NK-92 treated with Interleukin-12 subunit alpha and Interleukin-12 subunit beta, amount 100 ng/mL, for 24 hours (cell line): ENCODE data around the gene CKAP4.
"Not testable (repeated sequence)": the region's sequence is repeated elsewhere in the genome, so short reads cannot be mapped to it uniquely, and the experiment has no call there.

Experiments
- DNase-seq: peaks from one replicate; lab custom pipeline; 2025; lab: John Stamatoyannopoulos, UW

The CKAP4 gene

DNA sequence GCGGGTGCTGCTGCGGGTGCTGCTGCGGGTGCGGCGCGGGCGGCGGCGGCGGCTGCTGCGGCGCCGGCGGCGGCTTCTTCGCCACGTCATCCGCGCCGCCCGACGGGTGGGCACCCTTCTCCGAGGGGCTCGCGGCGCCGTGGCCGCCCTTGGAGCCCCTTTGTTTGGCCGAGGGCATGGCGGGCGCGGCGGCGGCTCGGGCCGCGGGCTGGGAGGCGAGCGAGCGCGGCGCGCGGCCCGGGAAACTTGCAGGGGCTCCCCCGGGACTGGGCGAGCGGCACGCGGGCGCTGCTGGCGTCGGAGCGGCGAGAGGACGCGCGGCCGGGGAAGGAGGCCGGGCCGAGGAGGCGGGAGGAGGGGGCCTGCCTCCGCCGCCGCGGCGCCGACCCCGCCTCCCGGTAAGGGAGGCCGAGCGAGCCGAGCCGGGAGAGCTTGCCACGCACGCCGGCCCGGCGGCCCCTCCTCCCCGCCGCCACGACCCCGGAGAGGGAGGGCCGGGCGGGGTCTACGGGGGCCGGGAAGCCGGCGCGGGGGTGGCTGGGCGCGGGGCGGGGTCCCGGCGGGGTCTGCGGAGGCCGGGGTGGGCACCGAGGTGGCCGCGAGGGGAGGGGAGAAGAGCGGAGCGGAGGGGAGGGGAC, at the start of gene CKAP4:
CKAP4 (minus strand) TSS at position 347 of the 638 bp plus-strand sequence; CDS start at position 178, 169 bp downstream.
- DNase-seq: no peak

GRCh38 chr12:106297075-106297474, 49.3 kb upstream of the CKAP4 start:
- DNase-seq: no peak

DNA sequence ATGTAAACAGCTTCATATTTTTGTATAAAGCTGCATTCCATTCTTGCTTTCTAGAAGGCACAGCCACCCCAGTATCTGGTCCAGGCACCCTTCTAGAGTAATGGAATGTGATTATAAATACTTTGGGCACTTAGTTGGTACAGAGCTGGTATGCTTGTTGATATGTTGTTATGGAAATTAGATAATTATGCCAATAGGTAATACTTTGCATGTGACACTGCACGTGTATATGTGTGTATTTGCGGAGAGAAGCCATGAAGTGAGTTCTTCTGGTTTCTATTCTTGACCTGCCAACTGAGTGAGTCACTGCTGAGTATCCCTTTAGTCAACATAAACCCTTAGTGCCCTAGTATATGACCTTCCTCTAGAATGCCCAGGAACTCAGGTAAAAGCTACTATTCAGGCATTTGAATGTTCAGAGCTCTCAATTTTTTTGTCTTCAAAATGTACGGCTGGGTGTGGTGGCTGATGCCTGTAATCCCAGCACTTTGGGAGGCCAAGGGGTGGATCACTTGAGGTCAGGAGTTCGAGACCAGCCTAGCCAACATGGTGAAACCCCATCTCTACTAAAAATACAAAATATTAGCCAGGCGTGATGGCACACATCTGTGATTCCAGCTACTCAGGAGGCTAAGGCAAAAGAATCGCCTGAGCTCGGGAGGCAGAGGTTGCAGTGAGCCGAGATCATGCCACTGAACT, 48.5 kb upstream of the CKAP4 start:
- no peak for DNase-seq

DNA sequence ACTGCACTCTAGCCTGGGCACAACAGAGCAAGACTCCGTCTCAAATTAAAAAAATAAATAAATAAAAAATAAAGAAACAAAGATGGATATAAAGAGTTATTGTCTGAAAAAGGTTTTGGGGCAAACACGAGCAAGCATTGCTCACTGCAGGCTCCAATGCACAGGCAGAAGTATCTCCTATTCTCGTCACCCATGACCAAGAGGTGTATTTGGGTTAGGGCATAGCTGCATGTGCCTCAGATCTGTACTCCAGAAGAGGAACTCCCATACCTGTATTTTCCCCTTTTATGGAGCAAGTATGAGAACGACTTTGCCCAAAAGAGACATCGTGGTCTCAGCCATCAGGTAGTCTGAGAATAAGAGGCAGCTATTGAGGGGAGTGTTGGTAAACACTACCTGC, 44.5 kb upstream of the CKAP4 start:
- no peak for DNase-seq

GRCh38 chr12:106291342-106291741, 43.5 kb upstream of the CKAP4 start:
- DNase-seq: no peak

DNA sequence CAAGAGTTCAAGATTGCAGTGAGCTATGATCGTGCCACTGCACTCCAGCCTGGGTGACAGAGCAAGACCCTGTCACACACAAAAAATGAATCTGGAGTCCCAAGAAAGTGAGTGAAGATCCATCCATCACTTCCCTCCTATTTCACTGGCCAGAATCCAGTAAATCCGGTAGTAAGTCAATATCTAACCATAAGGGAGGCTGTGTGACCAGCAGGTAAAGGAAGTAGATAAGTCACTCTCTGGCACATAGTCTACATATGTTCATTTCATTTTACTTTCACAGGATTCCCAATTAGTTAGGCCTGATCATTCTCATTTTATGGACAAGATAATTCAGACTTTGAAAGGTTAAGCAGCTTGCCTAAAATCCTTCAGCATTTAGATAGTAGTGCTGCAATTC, 42.8 kb upstream of the CKAP4 start:
- DNase-seq: no peak

- DNase-seq: no peak
Observed at GRCh38 chr12:106289196-106289681, 41.4 kb upstream of the CKAP4 start.

DNA sequence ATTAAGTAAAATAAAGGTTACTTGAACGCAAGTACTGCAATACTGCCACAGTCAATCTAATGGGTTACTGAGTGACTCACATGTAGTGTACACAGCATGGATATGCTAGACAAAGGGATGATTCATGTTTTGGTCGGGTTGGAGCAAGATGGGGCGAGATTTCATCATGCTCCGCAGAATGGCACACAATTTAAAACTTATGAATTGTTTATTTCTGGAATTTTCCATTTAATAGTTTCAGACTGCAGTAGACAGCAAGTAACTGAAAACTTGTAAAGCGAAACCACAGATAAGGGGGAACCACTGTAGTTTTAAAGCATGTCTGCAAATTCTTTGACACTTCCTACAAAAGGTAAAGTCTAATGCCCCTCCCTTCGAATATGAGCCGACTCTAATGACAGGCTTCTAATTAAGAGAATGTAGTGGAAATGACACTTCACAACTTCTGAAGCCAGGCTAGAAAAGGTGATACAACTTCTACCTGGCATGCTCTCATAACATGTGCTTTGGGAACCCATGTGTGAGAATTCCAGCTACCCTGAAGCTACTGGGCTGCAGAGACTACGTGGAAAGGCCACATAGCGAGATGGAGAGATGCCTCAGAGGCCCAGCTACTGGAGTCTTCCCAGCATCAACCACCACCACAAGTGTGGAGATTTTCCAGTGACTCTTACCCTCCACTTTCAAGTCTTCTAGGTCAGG, 40.8 kb upstream of the CKAP4 start:
- DNase-seq: peak; percentile 8

- DNase-seq: no peak
Observed at GRCh38 chr12:106288101-106288493, 40.3 kb upstream of the CKAP4 start.

GRCh38 chr12:106287364-106287763, 39.5 kb upstream of the CKAP4 start:
- DNase-seq: no peak

DNA sequence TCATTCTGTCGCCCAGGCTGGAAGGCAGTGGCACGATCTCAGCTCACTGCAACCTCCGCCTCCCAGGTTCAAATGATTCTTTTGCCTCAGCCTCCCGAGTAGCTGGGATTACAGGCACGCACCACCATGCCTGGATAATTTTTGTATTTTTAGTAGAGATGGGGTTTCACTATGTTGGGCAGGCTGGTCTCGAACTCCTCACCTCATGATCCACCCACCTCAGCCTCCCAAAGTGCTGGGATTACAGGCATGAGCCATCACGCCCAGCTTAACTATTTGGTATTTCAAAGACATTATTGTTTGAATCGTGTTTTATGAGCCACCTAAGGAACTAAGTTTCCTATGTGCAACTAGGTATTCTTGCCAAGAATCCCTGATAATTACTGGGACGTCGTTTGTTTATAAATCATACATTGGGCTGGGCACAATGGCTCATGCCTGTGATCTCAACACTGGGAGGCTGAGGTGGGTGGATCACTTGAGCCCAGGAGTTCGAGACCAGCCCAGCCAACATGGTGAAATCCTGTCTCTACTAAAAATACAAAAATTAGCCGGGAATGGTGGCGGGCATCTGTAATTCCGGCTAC, 38.8 kb upstream of the CKAP4 start:
- DNase-seq: not testable (repeated sequence)

DNA sequence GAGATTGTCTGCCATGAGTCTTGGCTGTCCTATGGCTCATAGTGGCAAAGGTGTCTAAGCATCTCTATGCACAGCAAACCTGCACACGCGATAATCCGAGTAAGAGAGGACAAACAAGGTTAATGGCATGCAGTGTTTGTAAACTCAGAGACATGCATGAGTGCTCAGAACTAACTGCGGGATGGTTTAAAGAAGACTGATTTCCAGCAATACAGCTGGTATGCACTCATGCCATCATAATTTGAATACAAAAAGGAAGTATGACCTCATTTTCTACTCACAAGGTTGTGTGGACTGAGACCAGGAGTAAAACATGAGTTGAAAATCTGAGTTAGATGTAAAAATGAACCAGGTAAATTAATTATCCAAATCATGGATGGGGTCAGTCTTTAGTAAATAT, 38.2 kb upstream of the CKAP4 start:
- no peak for DNase-seq

- DNase-seq: no peak
Observed at GRCh38 chr12:106284358-106285105, 36.7 kb upstream of the CKAP4 start.

DNA sequence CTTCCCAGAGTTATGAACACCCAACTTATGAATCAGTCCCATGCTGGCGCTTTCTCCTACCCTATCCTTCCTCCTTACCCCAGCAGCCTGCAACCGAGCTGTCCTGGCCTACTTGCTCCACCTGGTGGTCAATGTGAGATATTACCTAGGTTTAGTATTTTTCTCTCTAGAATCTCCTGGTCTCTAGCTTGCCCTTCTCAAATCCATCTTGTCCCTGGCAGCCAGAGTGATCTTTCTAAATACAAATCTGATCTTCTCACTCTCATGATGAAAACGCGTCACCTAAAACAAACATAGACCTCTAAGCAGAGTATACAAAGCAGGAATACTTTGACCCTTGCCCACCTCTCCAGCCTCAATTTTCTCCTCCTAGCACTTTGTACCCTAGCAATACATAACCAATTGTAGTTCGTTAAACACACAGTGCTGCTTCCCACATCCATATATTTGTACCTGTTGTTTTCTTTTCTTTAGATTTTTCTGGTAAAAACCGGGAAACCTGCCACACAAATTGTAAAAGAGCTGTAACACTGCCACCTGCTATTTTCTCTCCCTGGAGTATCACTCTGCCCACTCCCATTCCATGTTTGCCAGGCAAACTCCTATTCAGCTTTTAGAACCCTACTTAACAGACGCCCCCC, 34.8 kb upstream of the CKAP4 start:
- no peak for DNase-seq

GRCh38 chr12:106281804-106282203, 34.0 kb upstream of the CKAP4 start:
- DNase-seq: no peak

- no peak for DNase-seq
Observed at GRCh38 chr12:106281056-106281782, 33.4 kb upstream of the CKAP4 start.

DNA sequence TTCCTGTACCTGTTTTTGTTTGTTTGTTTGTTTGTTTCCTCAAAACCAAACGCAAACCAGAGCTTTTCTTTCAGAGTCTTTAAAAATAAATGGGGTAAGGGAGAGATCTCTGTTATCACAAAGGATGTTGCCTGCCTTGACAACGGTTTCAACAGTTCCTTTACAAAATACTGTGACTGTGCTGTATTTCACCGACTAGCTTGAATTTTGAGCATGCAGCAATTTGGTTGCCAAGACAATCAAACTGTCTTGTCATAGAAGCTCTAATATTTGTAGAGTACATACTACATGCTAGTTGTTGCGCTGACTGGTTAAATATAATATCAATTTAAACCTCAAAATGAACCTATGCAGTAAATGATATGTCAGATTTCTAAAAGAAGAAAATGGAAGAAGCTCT, 32.3 kb upstream of the CKAP4 start:
- no peak for DNase-seq

- DNase-seq: no peak
Observed at GRCh38 chr12:106276032-106276740, 28.4 kb upstream of the CKAP4 start.

DNA sequence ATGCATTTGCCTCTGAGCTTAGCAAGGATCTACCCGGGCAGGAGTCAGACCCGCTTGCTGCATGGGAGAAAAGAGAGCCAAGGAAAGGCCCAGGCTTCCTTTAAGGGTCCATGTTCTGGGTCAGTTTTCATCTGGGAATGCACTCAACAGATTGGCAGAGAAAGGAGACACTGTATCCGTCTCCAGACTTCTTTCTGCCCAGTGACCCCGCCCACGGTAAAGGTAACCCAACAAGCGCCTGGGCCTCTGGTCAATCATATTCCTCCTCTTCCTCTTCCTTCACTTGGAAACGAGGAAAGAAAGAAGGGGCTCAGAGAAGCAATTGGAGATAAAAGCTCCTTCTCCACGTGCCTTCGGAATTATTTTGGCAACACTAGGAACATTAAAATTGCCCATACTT, 27.6 kb upstream of the CKAP4 start:
- DNase-seq: no peak

DNA sequence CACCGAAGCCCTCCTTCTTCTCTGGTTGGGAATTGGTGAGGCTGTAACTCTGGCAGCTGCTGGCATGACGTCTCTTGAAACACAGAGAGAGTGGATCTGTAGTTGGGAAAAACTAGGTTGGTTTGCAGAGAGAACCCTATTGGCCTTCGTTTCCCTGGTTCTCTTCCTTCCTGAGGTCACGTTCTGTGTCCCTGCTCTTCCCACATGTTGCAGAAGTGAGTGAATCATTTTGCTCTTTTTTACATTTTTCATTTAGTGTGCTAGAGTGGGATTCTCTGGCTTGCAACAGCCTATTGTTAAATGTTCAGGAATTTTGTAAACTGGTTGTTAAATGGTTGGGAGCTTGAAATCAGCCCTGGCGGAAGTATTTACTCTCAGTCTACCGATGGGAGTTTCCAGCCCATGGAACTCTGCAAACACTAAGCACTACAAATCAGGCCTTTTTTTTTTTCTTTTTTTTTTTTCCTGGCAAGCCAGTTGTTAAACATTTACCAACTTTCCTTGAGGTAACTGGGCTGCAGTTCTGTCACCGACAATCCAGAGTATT, 26.8 kb upstream of the CKAP4 start:
- no peak for DNase-seq
